Measurements from ENCODE around the gene OAS3.

DNA sequence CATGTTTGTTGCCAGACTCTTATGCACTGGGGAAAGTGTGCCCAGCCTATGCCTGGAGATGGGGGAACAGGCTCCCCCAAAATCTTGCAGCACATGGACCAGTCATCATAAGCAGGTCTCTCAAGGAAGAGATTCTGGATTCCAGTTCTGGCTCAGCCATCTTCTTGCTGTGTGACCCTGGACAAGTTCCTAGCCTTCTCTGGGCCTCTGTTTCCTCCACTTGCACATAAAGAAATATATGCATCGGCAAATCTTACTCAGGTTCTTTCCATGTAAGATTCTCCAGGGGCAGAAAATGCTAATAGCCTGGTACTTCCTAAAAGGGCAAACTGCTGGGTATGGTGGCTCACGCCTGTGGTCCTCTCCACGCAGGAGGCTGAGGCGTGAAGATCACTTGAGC lies 7.2 kb downstream of the OAS3 start:
- no peak for TF ChIP-seq ZNF70 (CRISPR knock-in tag; IDR thresholded peaks at IDR 0.05)
- no peak for TF ChIP-seq ESRRG (CRISPR knock-in tag; IDR thresholded peaks at IDR 0.05)
- TF ChIP-seq, protein P1, sequence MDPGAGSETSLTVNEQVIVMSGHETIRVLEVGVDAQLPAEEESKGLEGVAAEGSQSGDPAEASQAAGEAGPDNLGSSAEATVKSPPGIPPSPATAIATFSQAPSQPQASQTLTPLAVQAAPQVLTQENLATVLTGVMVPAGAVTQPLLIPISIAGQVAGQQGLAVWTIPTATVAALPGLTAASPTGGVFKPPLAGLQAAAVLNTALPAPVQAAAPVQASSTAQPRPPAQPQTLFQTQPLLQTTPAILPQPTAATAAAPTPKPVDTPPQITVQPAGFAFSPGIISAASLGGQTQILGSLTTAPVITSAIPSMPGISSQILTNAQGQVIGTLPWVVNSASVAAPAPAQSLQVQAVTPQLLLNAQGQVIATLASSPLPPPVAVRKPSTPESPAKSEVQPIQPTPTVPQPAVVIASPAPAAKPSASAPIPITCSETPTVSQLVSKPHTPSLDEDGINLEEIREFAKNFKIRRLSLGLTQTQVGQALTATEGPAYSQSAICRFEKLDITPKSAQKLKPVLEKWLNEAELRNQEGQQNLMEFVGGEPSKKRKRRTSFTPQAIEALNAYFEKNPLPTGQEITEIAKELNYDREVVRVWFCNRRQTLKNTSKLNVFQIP (CRISPR knock-in tag; IDR thresholded peaks at IDR 0.05; ENCODE audit: borderline replicate concordance, low read depth) = no peak
- TF ChIP-seq, protein P2, sequence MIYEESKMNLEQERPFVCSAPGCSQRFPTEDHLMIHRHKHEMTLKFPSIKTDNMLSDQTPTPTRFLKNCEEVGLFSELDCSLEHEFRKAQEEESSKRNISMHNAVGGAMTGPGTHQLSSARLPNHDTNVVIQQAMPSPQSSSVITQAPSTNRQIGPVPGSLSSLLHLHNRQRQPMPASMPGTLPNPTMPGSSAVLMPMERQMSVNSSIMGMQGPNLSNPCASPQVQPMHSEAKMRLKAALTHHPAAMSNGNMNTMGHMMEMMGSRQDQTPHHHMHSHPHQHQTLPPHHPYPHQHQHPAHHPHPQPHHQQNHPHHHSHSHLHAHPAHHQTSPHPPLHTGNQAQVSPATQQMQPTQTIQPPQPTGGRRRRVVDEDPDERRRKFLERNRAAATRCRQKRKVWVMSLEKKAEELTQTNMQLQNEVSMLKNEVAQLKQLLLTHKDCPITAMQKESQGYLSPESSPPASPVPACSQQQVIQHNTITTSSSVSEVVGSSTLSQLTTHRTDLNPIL (CRISPR knock-in tag; IDR thresholded peaks at IDR 0.05; ENCODE audit: low read depth) = no peak
- TF ChIP-seq CSDC2 (CRISPR knock-in tag; IDR thresholded peaks at IDR 0.05) = no peak
- no peak for TF ChIP-seq SNAI2 (CRISPR knock-in tag; IDR thresholded peaks at IDR 0.05)
- TF ChIP-seq, protein P3, sequence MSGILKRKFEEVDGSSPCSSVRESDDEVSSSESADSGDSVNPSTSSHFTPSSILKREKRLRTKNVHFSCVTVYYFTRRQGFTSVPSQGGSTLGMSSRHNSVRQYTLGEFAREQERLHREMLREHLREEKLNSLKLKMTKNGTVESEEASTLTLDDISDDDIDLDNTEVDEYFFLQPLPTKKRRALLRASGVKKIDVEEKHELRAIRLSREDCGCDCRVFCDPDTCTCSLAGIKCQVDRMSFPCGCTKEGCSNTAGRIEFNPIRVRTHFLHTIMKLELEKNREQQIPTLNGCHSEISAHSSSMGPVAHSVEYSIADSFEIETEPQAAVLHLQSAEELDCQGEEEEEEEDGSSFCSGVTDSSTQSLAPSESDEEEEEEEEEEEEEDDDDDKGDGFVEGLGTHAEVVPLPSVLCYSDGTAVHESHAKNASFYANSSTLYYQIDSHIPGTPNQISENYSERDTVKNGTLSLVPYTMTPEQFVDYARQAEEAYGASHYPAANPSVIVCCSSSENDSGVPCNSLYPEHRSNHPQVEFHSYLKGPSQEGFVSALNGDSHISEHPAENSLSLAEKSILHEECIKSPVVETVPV (CRISPR knock-in tag; IDR thresholded peaks at IDR 0.05) = no peak
- TF ChIP-seq GLIS3 (CRISPR knock-in tag; IDR thresholded peaks at IDR 0.05) = no peak
- TF ChIP-seq, protein P4, sequence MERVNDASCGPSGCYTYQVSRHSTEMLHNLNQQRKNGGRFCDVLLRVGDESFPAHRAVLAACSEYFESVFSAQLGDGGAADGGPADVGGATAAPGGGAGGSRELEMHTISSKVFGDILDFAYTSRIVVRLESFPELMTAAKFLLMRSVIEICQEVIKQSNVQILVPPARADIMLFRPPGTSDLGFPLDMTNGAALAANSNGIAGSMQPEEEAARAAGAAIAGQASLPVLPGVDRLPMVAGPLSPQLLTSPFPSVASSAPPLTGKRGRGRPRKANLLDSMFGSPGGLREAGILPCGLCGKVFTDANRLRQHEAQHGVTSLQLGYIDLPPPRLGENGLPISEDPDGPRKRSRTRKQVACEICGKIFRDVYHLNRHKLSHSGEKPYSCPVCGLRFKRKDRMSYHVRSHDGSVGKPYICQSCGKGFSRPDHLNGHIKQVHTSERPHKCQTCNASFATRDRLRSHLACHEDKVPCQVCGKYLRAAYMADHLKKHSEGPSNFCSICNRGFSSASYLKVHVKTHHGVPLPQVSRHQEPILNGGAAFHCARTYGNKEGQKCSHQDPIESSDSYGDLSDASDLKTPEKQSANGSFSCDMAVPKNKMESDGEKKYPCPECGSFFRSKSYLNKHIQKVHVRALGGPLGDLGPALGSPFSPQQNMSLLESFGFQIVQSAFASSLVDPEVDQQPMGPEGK (CRISPR knock-in tag; IDR thresholded peaks at IDR 0.05; ENCODE audit: borderline replicate concordance) = no peak
- TF ChIP-seq ZFP3 (CRISPR knock-in tag; IDR thresholded peaks at IDR 0.05) = no peak

Data from SK-N-SH treated with all-trans-retinoic acid at 6 μM for 48 hours (cell line).